T-helper 1 cell (primary cell): ENCODE measurements around the gene MYADM.

Source experiments
- DNase-seq, 5 donors: peaks; one replicate each; pipeline ENCODE4 v3.0.0-alpha.2; 2012 to 2020

The MYADM gene

DNA sequence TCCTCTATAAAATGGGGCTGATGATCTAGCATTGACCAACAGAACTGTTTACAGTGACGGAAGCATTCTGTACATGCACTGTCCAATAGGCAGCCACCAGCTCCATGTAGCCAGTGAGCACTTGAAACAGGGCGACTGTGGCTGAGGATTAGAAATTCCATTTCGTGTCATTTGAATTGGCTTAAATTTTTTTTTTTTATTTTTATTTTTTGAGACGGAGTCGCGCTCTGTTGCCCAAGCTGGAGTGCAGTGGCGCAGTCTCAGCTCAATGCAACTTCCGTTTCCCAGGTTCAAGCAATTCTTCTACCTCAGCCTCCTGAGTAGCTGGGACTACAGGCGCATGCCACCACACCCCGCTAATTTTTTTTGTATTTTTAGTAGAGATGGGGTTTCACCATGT, 17.4 kb downstream of the MYADM start:
- no peak for DNase-seq

DNA sequence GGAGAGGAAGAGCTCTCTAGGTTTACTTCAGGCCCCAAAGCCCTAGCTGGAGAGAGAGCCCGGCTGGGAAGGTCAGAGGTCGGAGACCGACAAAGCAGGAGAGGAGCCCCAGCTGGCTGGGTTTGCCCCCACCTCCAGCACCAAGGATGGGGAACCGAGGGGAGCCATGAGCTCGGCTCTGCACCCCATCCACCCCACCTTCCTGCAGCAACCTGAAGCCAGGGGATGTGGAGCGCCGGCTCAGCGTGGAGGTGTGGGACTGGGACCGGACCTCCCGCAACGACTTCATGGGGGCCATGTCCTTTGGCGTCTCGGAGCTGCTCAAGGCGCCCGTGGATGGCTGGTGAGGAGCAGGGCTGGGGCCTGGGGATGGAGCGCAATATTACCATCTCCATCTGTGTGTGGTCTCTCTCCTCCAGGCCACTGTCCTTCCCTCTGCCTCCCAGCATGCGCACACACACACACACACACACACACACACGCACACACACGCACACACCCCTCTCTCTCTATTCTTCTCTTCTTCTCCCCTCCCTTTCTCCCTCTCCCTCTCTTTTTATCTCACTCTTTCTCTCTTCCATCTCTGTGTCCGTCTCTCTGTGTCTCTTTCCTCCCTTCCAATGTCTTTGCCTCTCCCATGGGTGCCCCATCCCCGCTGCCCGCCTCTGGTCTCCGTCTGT, 24.8 kb downstream of the MYADM start:
- no peak for DNase-seq

DNA sequence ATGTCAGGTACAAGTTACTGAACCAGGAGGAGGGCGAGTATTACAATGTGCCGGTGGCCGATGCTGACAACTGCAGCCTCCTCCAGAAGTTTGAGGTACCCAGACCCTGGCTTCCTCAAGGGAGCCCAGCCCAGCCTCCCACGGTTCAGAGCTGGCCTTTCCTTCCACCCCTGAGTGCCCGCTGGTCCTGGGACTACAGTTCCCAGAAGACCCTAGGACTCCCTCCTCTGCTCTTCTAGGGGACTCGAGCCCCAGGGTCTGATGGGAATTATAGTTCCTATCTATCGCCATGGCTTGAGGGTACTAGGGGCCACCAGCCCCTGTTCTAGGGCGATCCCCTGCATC, 25.3 kb downstream of the MYADM start:
- DNase-seq, result no peak

DNA sequence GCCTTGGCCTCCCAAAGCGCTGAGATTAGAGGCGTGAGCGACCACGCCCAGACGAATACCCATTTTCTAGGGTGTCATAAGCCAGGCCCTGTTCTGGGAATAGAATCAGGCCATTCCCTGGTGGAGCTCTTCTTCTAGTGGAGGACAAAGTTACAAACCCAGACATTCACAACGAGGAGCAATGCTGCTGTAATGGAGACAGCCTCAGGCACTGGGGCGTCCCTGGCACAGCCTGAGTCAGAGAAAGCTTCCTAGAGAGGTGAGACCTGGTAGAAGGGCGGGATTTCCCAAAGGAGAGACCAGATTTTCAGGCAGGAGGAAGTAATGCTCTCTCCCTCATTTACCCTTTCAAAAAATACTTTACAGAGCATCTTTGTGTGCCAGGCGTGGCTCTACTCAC, 27.0 kb downstream of the MYADM start:
- DNase-seq, result no peak

DNA sequence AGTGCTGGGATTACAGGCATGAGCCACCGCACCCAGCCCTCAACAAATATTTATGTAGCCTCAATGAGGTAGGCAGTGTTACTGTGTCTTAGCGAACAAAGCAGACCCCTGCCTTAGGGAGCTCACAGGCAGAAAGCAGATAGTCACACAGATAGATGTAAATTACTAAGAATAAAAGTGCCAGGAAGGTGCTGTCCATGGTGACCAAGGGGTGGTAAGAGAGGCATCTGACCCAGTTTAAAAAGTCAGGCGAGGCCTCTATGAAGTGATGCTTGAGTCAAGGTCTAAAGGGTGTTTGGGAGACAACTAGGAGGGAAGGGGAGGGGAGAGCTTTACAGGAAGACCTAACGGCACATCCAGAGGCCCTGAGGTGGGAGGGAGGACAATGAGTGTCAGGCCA, 29.0 kb downstream of the MYADM start:
- no peak for DNase-seq

DNA sequence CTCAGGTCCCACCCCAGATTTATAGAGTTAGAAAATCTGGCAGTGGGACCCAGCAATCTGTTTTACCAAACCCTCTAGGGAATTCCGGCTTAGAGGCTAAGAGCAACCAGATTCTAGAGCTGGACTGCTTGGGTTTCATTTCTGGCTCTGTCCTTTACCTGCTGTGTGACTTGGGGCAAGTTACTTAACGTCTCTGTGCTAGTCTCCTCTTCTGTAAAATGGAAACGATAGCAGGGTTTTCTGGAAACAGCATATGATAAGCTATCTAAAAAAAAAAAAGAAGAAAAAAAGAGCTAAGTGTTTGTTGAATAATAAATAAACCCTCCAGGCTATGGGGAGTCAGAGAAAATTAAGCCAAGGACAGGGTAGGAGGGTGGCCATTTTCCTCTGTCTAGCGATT, 29.8 kb downstream of the MYADM start:
- no peak for DNase-seq

DNA sequence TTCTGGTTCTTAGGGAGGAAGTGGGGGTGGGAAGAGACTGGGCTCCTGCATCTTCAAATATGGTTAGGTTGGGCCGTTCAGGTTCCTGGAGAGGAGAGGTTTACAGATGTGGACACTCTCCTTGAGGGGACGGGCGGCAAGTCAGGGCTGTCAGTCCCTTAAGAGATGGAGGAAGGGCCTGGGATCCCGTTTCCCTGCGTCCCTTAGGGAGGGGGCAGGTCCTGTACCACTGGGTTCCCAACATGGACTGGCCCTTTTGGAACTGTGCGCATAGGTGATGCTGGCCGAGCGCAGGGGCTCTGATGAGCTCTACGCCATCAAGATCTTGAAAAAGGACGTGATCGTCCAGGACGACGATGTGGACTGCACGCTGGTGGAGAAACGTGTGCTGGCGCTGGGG, 30.5 kb downstream of the MYADM start:
- DNase-seq, result no peak

DNA sequence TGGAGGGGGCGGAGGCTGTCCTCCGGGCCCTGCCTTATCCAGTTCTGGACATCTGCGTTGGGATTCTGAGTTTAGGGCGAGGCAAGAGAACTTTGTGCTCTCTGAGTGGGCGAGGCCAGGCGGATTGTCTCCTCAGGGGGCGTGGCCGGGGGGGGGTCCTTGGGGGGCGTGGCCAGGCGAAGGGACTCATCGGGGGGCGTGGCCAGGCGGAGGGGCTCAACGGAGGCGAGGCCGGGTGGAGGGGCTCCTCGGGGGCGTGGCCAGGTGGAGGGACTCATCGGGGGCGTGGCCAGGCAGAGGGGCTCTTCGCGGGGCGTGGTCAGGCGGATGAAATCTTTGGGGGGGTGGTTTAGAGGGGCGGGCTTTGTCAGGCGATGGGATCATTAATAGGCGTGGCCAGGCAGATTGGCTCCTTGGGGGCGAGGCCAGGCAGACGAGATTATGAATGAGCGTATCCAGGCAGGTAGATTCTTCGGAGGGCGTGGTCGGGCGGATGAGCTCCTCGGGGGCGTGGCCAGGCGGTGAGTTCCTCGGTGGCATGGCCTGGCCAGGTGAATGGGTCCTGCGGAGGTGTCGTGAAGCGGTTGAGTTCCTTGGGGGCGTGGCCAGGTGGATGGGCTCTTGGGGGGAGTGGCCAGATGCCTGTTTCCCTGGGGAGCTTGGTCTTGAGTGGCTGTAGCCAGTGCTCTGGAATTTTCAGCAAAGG, 31.1 kb downstream of the MYADM start:
- DNase-seq, result no peak

DNA sequence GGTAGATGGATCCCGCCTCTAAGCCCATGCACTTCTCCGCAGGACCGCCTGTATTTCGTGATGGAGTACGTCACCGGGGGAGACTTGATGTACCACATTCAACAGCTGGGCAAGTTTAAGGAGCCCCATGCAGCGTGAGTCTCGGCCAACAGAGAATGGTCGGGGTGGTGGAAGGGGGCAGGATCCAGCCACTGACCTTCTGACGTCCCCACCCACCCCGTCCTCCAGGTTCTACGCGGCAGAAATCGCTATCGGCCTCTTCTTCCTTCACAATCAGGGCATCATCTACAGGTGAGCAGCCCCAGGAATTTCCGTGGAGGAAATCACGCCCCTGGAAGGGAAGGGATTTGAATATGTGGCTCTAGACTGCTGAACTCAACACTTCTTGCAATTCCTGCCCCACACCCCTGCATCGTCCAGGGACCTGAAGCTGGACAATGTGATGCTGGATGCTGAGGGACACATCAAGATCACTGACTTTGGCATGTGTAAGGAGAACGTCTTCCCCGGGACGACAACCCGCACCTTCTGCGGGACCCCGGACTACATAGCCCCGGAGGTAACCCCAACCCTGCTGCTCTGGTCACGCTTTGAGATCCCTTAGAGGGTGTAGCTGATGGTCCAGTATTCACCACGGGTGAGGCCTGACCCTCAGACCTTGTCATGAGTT, 32.6 kb downstream of the MYADM start:
- no peak for DNase-seq

DNA sequence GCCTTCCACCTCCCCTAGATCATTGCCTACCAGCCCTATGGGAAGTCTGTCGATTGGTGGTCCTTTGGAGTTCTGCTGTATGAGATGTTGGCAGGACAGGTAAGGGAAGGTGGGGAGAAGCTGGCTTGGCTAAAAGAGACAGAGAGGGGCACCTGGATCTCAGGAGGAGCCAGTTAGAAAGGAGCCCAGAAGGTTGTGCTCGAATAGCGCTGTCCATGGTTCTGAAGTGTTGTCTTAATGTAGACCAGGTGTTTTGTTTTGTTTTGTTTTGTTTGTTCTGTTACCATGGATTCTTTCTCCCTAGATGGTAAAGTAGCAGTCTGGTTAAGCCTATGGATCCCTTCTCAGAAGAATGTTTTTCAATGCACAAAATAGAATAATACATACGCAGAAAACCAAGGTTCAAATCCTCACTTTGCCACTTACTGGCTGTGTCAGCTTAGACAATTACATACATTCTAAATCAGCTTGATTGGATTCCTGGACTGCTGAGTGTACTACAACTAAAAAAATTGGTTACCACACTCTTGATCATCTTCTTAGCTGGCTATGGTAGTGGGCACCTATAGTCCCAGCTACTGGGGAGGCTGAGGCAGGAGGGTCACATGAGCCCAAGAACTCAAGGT, 35.5 kb downstream of the MYADM start:
- DNase-seq, result peak in 1 of 5 donors; percentile 42

DNA sequence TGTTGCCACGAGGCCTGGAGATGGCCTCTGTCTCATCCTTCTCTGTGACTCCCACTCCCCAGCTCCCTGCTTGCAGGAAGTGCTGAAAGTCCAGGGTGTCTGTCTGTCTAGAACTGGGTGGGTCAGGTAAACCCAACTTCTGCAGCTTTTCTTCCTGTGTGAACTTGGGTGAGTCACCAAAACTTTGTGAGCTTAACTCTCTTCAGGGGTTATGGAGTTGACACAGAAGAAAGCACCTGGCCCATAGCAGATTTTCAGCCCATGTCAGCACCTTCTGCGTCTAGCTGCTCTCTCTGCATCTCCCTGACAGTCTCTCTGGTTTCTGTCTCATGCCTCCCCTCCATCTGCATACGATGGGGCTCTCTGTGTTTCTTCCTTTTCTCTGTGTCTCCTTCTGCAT, 37.2 kb downstream of the MYADM start:
- no peak for DNase-seq

DNA sequence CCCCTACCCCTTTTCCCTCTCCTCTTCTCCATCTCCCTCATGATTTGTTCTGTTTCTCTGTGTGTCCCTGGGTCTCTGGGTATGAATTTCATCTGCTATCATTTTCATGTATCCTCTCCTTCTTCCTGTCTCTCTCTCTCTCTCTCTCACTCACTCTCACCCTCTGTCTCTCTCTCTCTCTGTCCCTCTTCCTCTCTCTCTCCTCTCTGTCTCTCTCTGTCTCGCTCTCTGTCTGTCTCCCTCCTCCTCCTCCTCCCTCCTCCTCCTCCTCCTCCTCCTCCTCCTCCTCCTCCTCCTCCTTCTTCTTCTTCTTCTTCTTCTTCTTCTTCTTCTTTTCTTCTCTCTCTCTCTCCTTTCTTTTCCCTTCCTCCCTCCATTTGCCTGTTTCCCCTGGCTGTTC, 38.1 kb downstream of the MYADM start:
- DNase-seq, result no peak

DNA sequence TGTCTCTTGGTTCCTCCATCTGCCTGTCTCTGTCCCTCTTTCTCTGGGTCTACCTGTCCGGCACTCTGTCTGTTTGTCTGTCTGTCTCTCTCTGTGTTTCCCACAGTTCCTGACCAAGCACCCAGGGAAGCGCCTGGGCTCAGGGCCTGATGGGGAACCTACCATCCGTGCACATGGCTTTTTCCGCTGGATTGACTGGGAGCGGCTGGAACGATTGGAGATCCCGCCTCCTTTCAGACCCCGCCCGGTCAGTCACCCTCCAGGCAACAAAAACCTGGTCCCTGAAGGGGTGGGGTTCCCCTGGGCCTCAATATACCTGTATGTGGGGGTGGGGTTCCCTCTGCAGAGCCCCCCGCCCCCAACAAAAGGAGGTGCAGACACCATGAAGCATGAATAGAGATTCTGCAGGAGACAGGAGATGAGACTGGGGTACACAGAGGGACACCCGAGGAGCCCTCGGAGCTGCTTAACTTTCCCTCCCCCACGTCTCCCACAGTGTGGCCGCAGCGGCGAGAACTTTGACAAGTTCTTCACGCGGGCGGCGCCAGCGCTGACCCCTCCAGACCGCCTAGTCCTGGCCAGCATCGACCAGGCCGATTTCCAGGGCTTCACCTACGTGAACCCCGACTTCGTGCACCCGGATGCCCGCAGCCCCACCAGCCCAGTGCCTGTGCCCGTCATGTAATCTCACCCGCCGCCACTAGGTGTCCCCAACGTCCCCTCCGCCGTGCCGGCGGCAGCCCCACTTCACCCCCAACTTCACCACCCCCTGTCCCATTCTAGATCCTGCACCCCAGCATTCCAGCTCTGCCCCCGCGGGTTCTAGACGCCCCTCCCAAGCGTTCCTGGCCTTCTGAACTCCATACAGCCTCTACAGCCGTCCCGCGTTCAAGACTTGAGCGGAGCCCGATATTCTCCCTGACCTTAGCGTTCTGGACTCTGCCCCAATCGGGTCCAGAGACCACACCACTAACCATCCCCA, 38.8 kb downstream of the MYADM start:
- peak; percentile 29 to 67 (median 47) for DNase-seq

DNA sequence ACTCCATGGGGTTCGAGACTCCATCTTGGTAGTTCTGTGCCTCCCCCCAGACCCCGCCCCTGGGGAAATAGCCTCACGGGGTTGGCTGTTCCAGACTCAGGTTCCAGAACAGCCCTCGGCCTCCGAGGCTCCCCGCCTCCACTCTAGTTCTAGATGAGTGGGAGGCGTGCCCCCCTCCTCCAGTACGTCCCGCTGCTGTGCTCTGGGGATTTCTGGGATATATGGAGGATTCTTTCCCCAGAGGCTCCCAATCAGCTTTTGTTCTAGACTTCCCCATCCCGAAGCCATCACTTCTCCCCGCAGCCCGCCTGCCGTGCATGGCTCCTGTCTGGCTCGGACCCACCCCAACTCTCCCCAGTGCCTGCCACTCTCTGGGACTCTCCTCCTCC, 39.5 kb downstream of the MYADM start:
- DNase-seq, result no peak

DNA sequence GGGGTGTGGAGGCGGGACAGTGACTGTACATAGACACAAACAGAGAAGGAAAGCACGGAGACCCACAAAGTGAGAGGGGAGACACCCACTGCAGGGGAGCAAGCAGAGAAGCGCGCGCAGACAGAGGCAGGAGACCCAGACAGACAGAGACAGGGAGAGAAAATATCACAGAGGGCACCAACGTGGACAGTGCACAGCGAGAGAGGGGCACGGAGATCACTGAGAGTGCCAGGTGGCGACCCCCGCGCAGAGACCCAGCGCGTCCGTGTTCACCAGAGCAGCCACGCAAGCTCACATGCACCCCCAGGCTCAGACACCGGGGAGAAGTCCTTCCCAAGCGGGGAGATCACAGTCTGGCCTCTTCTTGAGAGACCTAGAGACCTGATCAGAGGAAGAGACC, 40.0 kb downstream of the MYADM start:
- DNase-seq, result no peak

DNA sequence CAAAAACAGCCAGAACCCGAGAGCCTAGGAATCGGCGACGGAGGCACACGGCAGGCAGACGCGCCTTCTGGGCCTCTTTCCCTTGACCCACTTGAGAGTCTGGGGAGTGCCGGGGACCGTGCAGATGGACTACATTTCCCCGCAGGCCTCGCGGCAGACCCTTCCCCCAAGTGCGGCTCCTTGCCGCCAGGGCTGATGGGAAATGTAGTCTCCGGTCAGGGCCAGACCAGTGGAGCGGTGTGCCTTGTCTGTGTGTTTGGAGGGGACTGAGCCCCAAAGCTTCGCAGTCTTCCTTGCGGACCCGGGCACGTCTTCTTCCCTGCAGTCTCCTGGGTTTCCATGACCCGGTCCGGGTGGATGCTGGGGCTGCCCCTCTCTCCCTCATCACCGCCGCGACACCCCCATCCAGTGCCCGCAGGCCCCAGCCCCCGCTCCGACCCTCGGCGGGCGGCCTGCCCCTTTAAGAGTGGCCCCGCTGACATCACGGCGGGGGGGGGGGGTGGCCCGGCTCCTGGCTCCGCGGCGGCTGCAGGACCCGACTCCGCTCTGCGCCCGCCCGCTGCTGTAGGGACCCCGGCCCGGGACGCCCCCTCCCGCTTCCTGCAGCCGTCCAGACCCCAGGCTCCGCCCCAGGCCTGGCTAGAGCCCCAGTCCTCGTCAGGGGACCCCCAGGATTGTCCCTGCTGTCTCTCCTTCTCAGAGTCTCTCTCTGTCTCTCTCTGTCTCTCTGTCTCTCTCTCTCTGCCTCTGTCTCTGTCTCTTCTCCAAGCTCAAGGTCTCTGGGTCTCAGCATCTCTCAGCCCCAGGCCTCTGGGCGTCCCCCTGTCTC, 40.6 kb downstream of the MYADM start:
- DNase-seq, result peak in 3 of 5 donors; percentile 18 to 50 (median 24)

DNA sequence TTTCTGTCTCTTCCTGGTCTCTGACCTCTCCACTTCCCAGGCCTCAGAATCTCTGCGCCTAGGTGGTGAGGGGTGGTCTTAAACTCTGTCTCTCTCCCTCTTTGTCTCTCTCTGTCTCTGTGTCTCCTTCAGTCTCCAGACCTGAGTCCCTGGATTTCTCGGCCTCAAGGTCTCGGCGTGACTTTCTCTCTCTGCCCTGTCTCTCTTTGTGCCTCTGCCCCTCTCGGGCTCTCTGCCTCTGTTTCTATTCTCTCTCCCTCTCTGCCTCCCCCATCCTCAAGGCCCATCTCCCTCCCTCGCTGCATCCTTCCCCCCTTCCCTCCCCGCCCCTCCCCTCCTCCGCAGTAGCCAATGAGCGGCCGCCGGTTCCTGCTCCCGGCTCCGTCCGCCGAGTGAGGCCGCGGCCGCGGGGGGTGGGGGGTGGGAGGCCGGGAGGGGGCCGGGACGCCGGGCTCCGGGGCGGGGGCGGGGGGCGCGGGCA, 41.3 kb downstream of the MYADM start, which contains the start of gene CACNG7:
Gene CACNG7 (plus strand): TSS at position 344 of the 481 bp plus-strand sequence. CDS start 3,554 bp downstream, outside the sequence.
- DNase-seq, result no peak

DNA sequence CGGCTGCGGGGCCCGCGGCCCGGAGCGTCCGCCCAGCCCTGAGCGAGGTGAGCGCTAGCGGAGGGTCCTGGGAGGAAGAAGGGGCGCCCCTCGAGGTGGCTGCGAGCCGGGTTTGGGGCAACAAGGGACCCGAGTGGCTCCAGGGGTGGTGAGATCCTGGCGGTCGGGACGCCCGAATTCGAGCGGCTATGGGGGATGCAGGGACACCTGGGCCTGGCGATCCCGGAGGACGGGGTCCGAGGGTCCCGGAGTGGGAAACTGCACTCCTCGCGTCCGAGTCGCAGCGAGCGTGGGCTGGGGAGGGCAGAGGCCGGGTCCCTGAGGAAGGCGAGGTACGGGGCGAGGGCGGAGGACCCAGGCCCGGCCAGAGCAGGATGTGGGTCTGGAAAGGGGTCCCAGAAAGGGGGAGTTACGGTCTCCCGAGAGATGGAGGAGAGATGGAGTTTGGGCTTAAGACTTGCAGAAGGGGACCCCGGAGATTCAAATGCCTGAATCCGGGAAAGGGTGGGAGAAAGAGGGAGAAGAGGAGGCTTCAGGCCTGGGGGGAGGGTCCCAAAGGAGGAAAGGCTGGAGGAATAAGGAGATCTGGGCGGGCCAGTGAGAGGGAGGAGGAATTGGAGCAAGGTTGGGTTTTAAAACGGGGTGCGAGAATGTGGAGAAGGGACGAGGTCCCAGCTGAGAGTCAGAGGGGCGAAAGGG, 41.9 kb downstream of the MYADM start:
- no peak for DNase-seq

DNA sequence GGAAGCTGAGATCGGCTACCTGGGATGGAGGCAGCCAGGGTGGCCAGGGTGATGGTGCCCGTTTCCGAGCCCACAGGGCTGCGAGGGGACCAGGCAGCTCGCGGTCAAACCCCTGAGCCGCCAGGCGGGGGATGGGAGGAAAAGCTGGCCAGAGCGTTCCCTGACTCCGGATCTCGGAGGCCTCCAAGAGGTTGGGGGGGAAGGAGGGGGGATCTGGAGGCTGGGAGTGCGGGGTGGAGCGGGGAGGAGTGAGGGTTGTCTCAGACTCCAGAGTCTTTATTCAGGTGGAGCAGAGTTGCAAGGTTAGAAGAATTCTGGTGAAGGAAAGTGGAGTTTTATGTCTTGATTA, 42.5 kb downstream of the MYADM start:
- DNase-seq, result no peak

DNA sequence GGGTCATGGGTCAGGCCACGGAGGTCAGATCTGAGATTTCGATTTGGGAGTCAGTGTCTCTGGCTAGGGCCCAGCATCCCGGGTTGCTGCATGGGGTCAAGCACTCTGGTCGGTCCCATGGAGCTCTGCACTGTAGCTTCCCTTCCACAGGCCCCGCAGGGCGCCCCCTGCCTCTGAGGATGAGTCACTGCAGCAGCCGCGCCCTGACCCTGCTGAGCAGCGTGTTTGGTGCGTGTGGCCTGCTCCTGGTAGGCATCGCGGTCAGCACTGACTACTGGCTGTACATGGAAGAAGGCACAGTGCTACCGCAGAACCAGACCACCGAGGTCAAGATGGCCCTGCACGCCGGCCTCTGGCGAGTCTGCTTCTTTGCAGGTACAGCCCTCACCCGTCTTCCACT, 45.0 kb downstream of the MYADM start:
- DNase-seq, result no peak

DNA sequence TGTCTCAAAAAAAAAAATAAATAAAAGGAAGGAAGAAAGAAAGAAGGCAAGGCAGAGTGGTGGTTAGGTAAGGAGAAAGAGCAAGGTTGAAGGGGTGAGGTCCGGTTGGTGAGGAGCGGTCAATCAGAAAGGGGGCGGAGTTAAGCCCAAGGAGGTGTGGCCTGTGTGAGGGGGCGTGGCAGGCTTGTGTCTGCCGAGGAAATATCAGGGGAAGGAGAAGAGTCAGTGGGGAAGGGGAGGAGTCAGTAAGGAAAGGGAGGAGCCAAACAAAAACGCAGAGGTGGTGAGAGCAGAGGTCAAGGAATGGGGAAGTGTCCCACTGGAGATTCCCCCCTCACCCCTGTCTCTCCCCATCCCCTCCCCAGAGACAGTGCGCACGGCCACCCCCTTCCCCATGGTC, 47.3 kb downstream of the MYADM start:
- DNase-seq, result no peak
